GM10847 (cell line): ENCODE data around the gene SEMA6A.

ENCODE experiments used
- POLR2A ChIP-seq: IDR thresholded peaks from 2 replicates; pipeline ENCODE4 v1.6.1; 2011; ENCODE audit not compliant: insufficient read length; ENCODE audit errors: extremely low read depth

SEMA6A gene

DNA sequence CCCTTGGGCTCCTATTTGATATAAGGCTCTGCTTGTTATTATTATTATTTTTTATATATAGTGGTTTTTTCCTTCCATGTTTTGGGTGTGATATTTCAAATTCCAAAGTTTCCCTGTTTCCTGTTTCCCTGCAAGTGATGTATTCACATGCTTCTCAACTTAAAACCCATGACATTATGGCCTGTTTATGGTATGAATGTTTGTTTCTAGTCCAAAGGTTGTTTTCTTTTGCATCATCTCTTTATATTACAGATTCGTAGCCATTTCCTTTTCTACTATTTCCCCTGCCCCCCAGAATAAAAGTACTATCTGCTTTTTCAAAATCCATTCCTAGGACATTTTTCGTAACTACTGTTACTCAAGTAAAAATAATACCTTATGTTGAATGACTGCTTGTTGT, 7.5 kb downstream of the SEMA6A start:
- TF ChIP-seq POLR2A: no peak

DNA sequence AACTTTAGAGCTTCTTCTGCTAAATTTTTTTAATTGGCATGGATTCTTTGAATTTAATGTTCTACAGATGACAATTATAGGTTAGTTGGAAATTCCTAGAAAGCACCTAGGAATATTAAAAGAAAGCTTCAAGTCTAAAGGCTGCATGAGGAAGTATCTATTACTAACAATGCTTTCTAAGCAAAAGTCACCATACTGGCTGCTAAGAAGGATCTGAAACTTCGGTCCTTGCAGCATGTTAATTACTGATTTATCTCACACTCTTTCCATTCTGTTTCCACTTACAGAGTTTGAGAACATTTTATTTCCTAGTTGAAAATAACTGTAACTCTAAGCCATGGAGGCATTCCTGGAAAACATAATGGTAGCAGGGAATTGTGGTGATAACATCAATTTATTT, 8.4 kb downstream of the SEMA6A start:
- no peak for TF ChIP-seq POLR2A

DNA sequence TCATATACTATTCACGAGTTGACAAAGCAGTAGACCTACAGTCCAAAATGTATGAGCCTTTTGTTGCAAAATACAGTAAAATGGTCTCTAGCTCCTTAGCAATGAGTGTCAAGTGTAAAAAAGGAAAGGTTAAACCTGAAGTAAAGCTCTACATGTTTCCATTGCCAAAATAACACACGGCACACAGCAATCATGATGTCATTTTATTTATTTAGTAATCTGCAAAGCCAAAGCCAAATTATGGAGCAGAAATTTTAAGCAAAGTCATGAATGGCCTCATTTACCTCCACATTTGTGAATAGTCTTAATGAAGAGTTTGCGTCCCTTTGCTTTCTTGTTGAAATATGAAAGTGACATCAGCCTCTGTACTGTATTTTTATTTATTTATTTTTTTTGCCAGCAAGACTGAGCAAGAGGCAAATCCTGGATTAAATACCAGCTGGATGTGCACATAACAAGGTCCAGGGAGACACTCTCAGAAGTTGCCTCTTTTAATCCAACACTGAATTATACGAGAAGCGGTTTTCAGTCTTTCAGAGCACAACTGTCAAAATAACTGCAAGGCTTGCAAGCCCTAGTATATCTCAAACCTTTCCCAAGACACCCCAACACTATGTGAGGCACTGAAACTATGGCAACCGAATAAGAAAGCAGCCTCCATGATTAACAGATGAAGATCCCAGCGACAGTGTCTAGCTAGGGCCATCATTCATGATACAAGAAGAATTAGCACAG, 9.7 kb downstream of the SEMA6A start:
- TF ChIP-seq POLR2A: no peak

DNA sequence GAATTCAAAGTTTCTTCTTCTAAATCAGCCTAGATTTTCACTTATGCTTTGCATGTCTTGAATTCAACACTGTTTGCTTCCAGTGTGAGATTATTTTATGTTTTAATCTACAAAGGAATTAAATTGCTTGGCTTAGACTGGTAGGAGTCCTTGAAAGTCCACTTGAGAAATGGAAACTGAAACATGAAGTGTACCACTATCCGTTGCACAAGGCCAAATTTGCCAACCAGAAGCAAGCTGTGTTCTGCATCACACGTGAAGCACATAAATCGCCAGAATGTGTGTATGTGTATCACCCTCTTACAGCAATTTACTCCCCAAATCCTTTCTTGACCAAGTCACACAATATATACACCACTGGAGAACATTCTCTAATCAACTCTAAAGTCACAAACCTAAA, 10.3 kb downstream of the SEMA6A start:
- no peak for TF ChIP-seq POLR2A

DNA sequence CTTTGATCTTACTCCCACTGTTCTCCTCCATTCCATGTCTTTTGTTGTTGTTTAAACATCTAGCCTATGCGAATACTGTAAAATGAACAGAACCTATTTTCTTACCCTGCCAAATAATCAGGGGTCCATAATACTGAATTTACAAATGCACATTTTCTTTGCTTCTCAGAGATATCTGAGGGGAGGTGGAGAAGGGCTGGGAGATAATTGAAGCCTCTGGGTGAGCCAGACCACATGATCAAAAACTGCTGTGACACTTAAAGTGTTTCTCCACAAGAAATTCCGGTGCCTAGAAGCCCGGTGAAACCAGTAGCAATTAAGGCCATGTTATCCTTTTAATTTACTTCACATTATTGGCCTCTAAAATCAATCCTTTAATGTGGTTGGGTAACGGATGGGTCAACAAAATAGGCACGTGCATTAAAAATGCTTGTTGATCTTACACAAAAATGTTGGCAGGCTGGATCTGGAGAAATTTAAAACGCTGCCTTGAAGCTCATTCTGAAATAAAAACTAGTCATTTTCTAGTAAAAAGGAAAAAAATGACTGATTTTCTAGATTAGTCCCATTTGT, 10.8 kb downstream of the SEMA6A start:
- no peak for TF ChIP-seq POLR2A

DNA sequence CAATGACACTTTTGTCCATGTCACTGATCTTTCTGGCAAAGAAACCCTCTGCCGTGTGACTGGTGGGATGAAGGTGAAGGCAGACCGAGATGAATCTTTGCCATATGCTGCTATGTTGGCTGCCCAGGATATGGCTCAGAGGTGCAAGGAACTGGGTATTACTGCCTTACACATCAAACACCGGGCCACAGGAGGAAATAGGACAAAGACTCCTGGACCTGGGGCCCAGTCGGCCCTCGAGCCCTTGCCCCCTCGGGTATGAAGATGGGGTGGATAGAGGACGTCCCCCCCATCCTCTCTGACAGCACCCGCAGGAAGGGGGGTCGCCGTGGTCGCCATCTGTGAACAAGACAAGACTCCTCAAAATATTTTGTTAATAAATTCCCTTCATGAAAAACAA, 12.0 kb downstream of the SEMA6A start:
- TF ChIP-seq POLR2A: no peak

DNA sequence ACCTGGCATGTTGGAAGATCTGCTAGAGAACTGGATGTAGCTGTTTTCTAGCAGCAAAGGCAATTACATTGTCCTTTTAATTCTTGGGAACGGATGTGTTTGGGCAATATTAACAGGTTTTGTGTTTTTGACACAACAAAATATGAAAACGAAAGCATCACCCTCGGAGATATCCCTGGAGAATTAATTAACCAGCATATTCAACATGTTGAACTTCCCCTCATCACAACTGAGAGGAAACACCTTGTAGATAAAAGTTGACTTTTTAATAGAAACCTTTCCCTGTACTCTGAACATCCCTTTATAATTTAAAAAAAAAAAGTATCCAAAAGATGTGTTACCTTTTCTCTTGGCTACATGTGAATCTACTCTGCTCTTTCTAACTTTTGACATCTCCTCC, 13.0 kb downstream of the SEMA6A start:
- TF ChIP-seq POLR2A: no peak

DNA sequence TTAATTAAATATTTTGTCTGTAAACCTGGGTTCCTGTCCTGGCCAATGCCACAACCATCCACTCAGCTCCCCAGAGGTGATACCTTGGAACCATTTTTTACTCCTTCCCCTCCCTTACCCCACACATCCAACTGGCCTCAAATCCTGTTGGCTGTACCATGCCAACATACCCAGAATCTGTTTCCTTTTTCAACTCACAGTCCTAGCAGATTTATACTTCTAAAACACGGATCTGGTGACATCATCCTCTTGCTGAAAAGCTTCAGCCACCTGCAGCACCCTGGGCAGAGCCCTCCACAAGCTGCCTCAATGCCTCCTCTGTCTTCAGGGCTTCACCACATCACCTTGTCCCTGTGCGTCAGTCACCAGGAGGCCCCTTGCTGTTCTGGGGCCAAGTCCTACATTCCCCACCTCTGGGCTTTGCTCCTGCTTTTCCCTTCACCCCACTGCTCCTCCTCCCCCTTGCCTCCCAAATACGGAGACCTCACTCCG, 14.9 kb downstream of the SEMA6A start:
- TF ChIP-seq POLR2A: no peak

DNA sequence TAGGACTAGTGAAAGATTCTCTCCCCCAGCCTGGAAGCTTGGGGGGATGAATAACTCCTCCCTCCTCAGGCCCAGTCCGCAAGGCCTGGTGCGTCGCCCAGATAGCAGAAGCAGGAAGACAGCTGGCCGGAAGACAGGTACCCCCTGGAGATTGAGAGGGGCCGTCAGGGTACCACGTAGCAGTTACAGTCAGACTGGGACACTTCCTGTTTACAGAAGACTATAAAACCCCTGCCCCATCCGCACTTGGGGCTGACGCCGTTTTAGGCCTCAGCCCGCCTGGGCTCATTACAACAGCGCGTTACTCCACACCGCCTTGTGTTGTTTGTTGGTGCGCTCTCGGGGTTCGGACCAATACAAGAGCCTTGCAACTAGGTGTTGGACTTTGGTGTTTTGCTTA, 15.4 kb downstream of the SEMA6A start:
- TF ChIP-seq POLR2A: no peak

DNA sequence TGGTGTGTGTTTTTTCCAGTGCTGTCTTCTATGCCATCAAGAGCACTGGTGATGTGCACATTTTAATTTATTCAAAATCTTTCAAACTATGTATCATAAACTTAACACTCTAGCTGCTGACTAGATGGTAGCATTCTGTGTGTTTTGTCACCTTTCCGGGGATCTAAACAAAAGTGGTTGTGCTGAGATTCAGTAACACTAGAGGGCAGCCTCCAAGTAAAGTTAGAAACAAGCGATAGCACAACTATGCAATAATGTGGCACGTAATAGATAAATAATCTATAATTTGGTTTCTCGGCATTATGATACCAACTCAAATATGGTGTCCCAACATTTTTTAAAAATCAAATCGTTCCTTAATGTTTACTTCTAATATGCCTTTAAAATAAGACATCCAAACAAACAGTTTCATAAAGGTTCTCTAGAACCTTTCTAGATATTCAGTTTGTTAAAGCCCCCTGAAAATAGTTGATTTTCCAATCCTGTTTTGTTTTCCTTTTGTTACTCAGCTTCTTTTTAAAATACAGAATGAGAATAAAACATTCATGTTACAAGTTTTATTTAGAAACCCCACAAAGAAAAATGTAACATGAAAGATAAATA, 16.9 kb downstream of the SEMA6A start:
- no peak for TF ChIP-seq POLR2A

DNA sequence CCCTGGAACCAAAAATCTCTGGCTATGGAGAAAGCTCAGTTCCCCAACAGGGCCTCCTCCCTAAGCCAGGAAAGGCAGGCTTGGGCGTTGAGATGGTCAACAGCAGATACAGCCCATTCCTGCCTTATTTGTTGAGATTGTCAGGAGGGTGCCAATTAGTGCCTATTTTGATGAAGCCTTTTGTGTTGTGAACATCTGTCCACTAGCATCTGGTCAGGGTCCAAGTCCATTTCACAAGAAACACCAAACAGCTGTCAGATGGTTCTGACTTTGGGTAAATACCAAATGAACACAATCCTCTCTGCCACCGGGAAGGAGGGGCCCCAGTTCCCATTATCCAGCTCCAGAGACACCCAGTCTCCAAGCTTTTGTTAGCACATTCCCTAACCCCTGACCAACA, 19.9 kb downstream of the SEMA6A start:
- no peak for TF ChIP-seq POLR2A

DNA sequence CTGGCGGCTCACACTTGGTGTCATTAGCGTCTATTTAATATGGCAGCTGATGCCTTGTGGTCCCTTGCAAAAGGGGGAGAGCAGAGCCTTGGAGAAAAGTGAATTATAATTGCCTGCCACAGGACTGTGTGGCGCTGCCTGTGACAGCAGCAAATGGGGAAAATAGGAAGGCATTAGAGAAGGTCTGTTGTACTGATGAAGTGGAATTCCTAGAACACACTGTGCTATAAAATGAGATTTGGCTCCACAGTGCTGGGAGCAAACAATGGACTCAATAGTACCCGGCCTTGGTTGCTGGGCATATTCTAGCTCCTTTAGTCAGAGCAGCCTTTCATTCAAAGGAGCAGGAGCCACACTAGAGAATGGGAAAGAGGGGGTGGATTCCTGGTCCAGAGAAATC, 21.3 kb downstream of the SEMA6A start:
- no peak for TF ChIP-seq POLR2A

DNA sequence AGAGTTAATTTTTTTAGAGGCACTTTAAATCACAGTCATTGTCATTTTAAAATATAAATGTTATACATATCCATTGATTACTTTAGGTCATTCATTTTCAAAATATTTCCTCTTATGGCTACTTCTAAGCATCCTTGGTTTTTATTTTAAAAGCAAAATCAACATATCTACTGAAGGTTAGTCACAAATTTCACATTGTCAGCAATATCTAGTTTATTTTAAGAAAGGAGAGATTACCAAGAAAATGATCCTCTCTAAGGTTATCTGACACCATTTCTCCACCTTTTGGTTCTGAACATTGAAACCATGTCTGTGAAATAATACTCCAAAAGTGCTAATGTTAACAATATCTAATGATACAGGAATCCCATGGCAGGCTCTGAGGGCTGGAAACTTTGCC, 24.5 kb downstream of the SEMA6A start:
- TF ChIP-seq POLR2A: no peak

DNA sequence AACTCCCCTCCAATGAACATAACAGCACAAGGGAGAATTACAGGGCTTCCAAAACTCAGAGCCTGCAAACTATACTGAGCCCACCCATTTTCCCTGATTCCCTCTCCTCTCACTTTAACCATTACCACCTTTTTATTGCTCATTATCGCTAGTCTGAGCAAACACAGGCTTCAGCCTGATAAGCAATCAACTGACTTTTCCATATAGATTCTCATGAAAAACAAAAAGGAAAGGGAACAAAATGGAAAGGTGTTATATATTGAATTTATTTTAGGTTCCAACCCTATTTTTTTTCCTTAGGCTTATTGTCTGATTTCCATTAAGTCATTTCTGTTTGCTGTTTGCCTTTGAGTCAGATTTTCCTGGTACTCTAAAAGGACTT, 27.9 kb downstream of the SEMA6A start:
- no peak for TF ChIP-seq POLR2A

DNA sequence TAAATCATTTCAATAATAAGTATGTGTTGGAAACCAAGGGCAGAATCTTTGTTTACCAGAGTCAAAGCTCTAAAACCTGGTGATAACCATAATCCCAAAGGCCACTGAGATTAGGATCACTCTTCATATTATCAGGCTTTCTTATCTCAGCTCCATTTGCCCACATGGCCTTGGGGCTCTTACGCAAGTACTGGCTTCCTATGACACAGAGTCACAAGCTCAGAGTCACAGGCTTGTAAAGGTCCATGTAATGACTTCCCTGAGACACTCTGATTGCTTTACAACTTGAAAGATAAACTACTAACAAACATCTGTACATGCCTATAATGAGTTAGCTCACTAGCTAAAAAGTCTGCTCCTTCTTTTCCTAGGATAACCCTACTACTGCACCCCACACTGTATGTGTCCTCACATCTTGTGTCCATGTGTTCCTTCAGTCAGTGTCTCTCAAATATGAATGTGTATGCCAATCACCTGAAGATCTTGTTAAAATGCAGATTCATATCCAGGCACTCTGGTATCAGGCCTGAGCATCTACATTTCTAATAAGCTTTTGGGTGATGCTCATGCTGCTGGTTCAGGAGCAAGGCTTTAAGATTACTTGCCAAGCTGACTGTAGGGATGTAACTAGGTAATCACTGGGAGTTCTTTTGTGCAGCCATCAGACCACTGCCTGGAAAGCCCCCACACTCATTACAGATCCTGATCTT, 28.4 kb downstream of the SEMA6A start:
- TF ChIP-seq POLR2A: no peak
